Glutamatergic neuron (in vitro differentiated cells): ENCODE results near the gene PRKRIP1. TPM values are rescaled to one million over a fixed set of nuclear protein-coding genes. Genes with fewer than 3 reads are reported as not detected.

ENCODE experiments used
- DNase-seq: peaks from one replicate; pipeline ENCODE4 v3.0.0; 2022
- H3K27ac Mint-ChIP-seq: one replicate; pipeline ENCODE4 v1.8.0; 2020; ENCODE audit warnings: mild to moderate bottlenecking, mixed read lengths, inconsistent platforms; ENCODE audit not compliant: unreplicated experiment
- H3K27me3 Mint-ChIP-seq: one replicate; pipeline ENCODE4 v1.8.0; 2020; ENCODE audit warnings: mild to moderate bottlenecking, moderate library complexity, mixed read lengths, inconsistent platforms; ENCODE audit not compliant: unreplicated experiment
- H3K36me3 Mint-ChIP-seq: one replicate; pipeline ENCODE4 v1.8.0; 2020; ENCODE audit warnings: mild to moderate bottlenecking, mixed read lengths, inconsistent platforms; ENCODE audit not compliant: unreplicated experiment
- H3K4me1 Mint-ChIP-seq: one replicate; pipeline ENCODE4 v1.8.0; 2020; ENCODE audit warnings: mild to moderate bottlenecking, low read depth, mixed read lengths, inconsistent platforms; ENCODE audit not compliant: unreplicated experiment
- H3K4me3 Mint-ChIP-seq: one replicate; pipeline ENCODE4 v1.8.0; 2020; ENCODE audit warnings: mild to moderate bottlenecking, mixed read lengths, inconsistent platforms; ENCODE audit not compliant: unreplicated experiment
- H3K9me3 Mint-ChIP-seq: one replicate; pipeline ENCODE4 v1.8.0; 2020; ENCODE audit warnings: mild to moderate bottlenecking, moderate library complexity, mixed read lengths, inconsistent platforms; ENCODE audit not compliant: unreplicated experiment
- CTCF ChIP-seq: fragments of 200-600 bp; sonication (generic); IDR thresholded peaks from one replicate; pipeline ENCODE4 v1.5.0; 2021; ENCODE audit not compliant: partially characterized antibody, unreplicated experiment
- total RNA-seq: library from RNA; stranded (reverse); fragmentation: NEBNext Ultra II Directional; extraction: Animal tissue kit (Norgen Biotek cat#: 25700); gene quantifications from one replicate; pipeline ENCODE4 v1.2.1, GENCODE V29; 2021; ENCODE audit not compliant: unreplicated experiment

The PRKRIP1 gene
- total RNA-seq, 1 donor from 2014 or later: 31.0 TPM

GRCh38 chr7:102431617-102432298, 35.6 kb downstream of the PRKRIP1 start:
- peaks cover 13% of the 10 kb centered on the region for H3K27me3 Mint-ChIP-seq
- peaks cover 7% of the 10 kb centered on the region for H3K9me3 Mint-ChIP-seq
- DNase-seq: peak; percentile 63
- no peaks in the 10 kb centered on the region for H3K36me3 Mint-ChIP-seq
- H3K4me3 Mint-ChIP-seq: peak overlapping the region; percentile 23
- peaks cover 17% of the 10 kb centered on the region for H3K4me1 Mint-ChIP-seq
- peak overlapping the region; percentile 52 for H3K27ac Mint-ChIP-seq
- no peak for TF ChIP-seq CTCF

GRCh38 chr7:102432442-102433218, 36.5 kb downstream of the PRKRIP1 start:
- no peak for TF ChIP-seq CTCF
- H3K36me3 Mint-ChIP-seq: no peaks in the 10 kb centered on the region
- peak overlapping the region; percentile 64 for H3K4me3 Mint-ChIP-seq
- peaks cover 17% of the 10 kb centered on the region for H3K4me1 Mint-ChIP-seq
- H3K27me3 Mint-ChIP-seq: peaks cover 13% of the 10 kb centered on the region
- no peak for DNase-seq
- H3K9me3 Mint-ChIP-seq: peaks cover 7% of the 10 kb centered on the region
- H3K27ac Mint-ChIP-seq: no peak overlapping the region

GRCh38 chr7:102433219-102434038, 37.3 kb downstream of the PRKRIP1 start, which contains the start of gene ORAI2:
ORAI2 (plus strand) TSS chr7:102433575; CDS start chr7:102438957, 5,382 bp downstream.
- DNase-seq: peak; percentile 83
- H3K27ac Mint-ChIP-seq: peak within 1 kb of the TSS; percentile 82
- peaks cover 17% of the 10 kb centered on the region for H3K4me1 Mint-ChIP-seq
- peaks cover 13% of the 10 kb centered on the region for H3K27me3 Mint-ChIP-seq
- peaks cover 7% of the 10 kb centered on the region for H3K9me3 Mint-ChIP-seq
- peak within 1 kb of the TSS; percentile 88 for H3K4me3 Mint-ChIP-seq
- TF ChIP-seq CTCF: no peak
- H3K36me3 Mint-ChIP-seq: no peaks in the 10 kb centered on the region

GRCh38 chr7:102434039-102434486, 37.9 kb downstream of the PRKRIP1 start:
- Mint-ChIP-seq H3K4me1 (peaks cover 17% of the 10 kb centered on the region), H3K4me3 (peak overlapping the region; percentile 88), H3K27ac (peak overlapping the region; percentile 82), H3K27me3 (peaks cover 12% of the 10 kb centered on the region), H3K36me3 (no peaks in the 10 kb centered on the region), H3K9me3 (peaks cover 7% of the 10 kb centered on the region)
- no peak for DNase-seq
- no peak for TF ChIP-seq CTCF
